Kidney (tissue), 14 donors: Measurements from ENCODE around the gene PRKD1. TPM values are rescaled to one million over a fixed set of nuclear protein-coding genes. Genes with fewer than 3 reads are reported as not detected.

Experiments
- DNase-seq, 5 donors: peaks; one replicate each; pipeline ENCODE4 v3.0.0-alpha.2; 2013 to 2020
- FAIRE-seq: peaks from 2 replicates; lab custom pipeline; 2012; peaks lifted over from hg19 to GRCh38; lab: Jason Lieb, UNC
- H3K27ac ChIP-seq, 2 donors: one replicate each; pipeline ENCODE4 v1.7.0; 2013; ENCODE audit warnings: low read depth in 2 of 2, low read length in 2 of 2, inconsistent platforms in 1 of 2
- H3K27me3 ChIP-seq: one replicate; pipeline ENCODE4 v1.7.1; 2013; ENCODE audit warnings: low read length, inconsistent platforms; ENCODE audit not compliant: control insufficient read depth, insufficient read depth
- H3K36me3 ChIP-seq, 3 donors: one replicate each; pipeline versions ENCODE4 v1.7.0 to v1.7.1; 2013; ENCODE audit warnings: low read length in 3 of 3, control low read depth in 1 of 3, inconsistent platforms in 1 of 3; ENCODE audit not compliant: insufficient read depth in 3 of 3, control insufficient read depth in 2 of 3
- H3K4me1 ChIP-seq, 3 donors: one replicate each; pipeline versions ENCODE4 v1.7.0 to v1.7.1; 2013; ENCODE audit warnings: low read length in 3 of 3, inconsistent platforms in 1 of 3, low read depth in 1 of 3; ENCODE audit not compliant: control insufficient read depth in 2 of 3, insufficient read depth in 2 of 3
- H3K4me3 ChIP-seq, 3 donors: one replicate each; pipeline versions ENCODE4 v1.7.0 to v1.8.1; 2013; ENCODE audit warnings: low read length in 3 of 3, control low read depth in 1 of 3, inconsistent platforms in 1 of 3
- H3K9ac ChIP-seq, 3 donors: one replicate each; pipeline versions ENCODE4 v1.7.0 to v1.7.1; 2013; ENCODE audit warnings: low read length in 3 of 3, control low read depth in 1 of 3, inconsistent platforms in 1 of 3
- H3K9me3 ChIP-seq, 3 donors: one replicate each; pipeline versions ENCODE4 v1.7.0 to v1.7.1; 2013; ENCODE audit warnings: low read length in 3 of 3, control low read depth in 1 of 3, inconsistent platforms in 1 of 3; ENCODE audit not compliant: control insufficient read depth in 2 of 3, insufficient read depth in 1 of 3
- CTCF ChIP-seq: IDR thresholded peaks from 3 replicates; pipeline ENCODE4 v1.5.1; 2012; ENCODE audit warnings: mild to moderate bottlenecking, moderate library complexity, borderline replicate concordance; ENCODE audit not compliant: insufficient read depth; ENCODE audit errors: extremely low read depth
- intact Hi-C: fragments of 100-400 bp; cut with DNase I; formaldehyde crosslinking; loops from one replicate; pipeline ENCODE4 v1.11.1; 2022
- polyA plus RNA-seq: library from polyadenylated mRNA; stranded (reverse); fragments of 350-450 nt; fragmentation: Illumina TruSeq; extraction: RNeasy Lipid Tissue Mini Kit (QIAGEN cat#74804); gene quantifications from one replicate; pipeline ENCODE4 v1.2.3, GENCODE V29; 2014; ENCODE audit warnings: low read depth, low replicate concordance; ENCODE audit not compliant: insufficient read depth
- total RNA-seq: library from RNA; stranded (reverse); fragmentation: NEBNext Ultra II Directional; extraction: Animal tissue kit (Norgen Biotek cat#: 25700); gene quantifications from one replicate; pipeline ENCODE4 v1.2.1, GENCODE V29; 2021
- donor health status: control.
- donor health status: control.
- donor health status: control.
- donor health status: control.
- donor health status: control.
- donor health status: DM: yes; HTN: yes; CAD: no.
- donor health status: Normal renal cell carcinoma (clear cell type).

The PRKD1 gene
- total and polyA plus RNA-seq, 2 donors from 2014 or later = 14.0 to 45.1 TPM

GRCh38 chr14:29752221-29752923 is 175.3 kb downstream of the PRKD1 start:
- DNase-seq (no peak), FAIRE-seq (no peak)

GRCh38 chr14:29749829-29750228 is 177.8 kb downstream of the PRKD1 start:
- FAIRE-seq (no peak), DNase-seq (no peak)
- TF ChIP-seq CTCF = no peak
- Histone ChIP-seq H3K9me3 (no peaks in the 10 kb centered on the region), H3K9ac (no peak overlapping the region), H3K4me1 (no peaks in the 10 kb centered on the region), H3K36me3 (no peaks in the 10 kb centered on the region), H3K4me3 (no peak overlapping the region), H3K27me3 (no peaks in the 10 kb centered on the region), H3K27ac (no peak overlapping the region)
- intact Hi-C loops = no loop called here

More at GRCh38 chr14:29752221-29752923, 175.3 kb downstream of the PRKD1 start:
- Histone ChIP-seq H3K9me3 (no peaks in the 10 kb centered on the region), H3K4me1 (peaks cover 0 to 4% (median 0%) of the 10 kb centered on the region in 3 donors), H3K9ac (no peak overlapping the region), H3K27ac (no peak overlapping the region), H3K4me3 (no peak overlapping the region), H3K27me3 (no peaks in the 10 kb centered on the region), H3K36me3 (no peaks in the 10 kb centered on the region)
- intact Hi-C loops = no loop called here
- no peak for TF ChIP-seq CTCF

- no peak for FAIRE-seq
These were observed 178.3 kb downstream of the PRKD1 start for GRCh38 chr14:29749327-29749726.

More at GRCh38 chr14:29749327-29749726, 178.3 kb downstream of the PRKD1 start:
- TF ChIP-seq CTCF = no peak
- H3K4me1 ChIP-seq = no peaks in the 10 kb centered on the region
- H3K27me3 ChIP-seq = no peaks in the 10 kb centered on the region
- intact Hi-C loops = no loop called here
- no peak overlapping the region for H3K27ac ChIP-seq
- no peak overlapping the region for H3K9ac ChIP-seq
- no peak for DNase-seq
- H3K36me3 ChIP-seq = no peaks in the 10 kb centered on the region
- H3K9me3 ChIP-seq = no peaks in the 10 kb centered on the region
- no peak overlapping the region for H3K4me3 ChIP-seq
